B cell (primary cell): ENCODE measurements around the gene NOXO1.

Experiments used
- CTCF ChIP-seq: fragments of 200-600 bp; IDR thresholded peaks from one replicate; pipeline ENCODE4 v1.8.0; 2022; ENCODE audit warnings: antibody characterized with exemption, mild to moderate bottlenecking
- EZH2 ChIP-seq: IDR thresholded peaks from 2 replicates; pipeline ENCODE4 v1.6.1; 2012; ENCODE audit warnings: borderline replicate concordance, low read depth, mild to moderate bottlenecking, moderate library complexity, low read length; ENCODE audit not compliant: insufficient read depth, poor library complexity, severe bottlenecking

DNA sequence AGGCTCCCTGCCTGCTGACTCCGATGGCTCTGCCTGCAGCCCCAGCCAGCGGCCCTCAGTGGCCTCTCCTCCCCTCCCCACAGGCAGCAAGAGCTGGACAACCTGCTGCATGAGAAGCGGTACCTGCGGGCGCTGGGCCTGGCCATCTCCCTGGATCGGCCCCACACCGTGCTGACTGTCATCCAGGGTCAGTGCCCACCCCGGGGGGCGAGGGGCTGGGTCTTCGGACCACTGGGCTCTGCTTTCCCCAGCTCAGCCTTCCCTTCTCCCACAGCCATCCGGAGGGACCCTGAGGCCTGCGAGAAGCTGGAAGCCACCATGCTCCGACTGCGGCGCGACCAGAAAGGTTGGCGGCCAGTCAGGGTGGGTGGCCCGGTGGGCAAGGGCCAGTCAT, 3.4 kb downstream of the NOXO1 start:
- TF ChIP-seq CTCF, result no peak
- no peak for TF ChIP-seq EZH2
